ENCODE measurements around the gene ASCC3.

The ASCC3 gene

GRCh38 chr6:100467129-100468015, 413.8 kb downstream of the ASCC3 start:
- FAIRE-seq, result no peak

DNA sequence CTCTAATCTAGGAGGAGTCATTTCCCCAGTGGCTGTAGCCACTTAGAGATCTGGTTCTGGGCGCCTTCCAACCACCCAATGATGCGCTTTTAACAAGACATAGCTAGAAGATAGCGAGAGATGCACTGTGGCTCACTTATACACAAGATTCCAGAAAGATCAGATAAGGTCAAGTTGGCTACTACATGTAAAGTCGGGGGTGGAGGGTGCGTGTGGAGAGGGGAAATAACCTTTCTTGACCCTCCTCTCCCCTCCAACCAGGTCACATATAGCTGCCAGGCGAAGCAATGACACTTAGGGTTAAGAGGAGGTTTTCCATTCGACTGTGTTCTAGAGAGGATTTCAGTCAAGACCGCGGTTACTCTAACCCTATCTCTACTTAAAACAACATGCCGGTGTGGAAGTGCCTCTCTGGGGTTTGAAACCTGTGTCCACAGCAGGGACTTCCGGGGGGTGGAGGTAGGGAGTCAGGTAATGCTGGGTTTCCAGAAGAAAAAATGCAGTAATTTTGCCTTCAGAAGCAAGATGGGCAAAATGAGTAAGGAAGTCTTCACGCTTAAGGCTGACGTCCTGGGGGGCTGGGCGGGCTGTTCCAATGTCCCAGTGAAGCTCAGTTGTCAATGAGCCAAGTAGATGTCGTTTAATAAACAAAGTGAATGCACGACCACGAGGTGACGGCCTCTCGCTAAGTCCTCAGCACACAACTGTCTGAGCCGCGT, 414.6 kb downstream of the ASCC3 start:
- DNase-seq (ENCODE audit: low spot score) (no peak), FAIRE-seq (no peak)

More at GRCh38 chr6:100467129-100468015, 413.8 kb downstream of the ASCC3 start:
- no peak for DNase-seq (ENCODE audit: low spot score)

- DNase-seq (ENCODE audit: low spot score) (no peak), FAIRE-seq (no peak)
These were observed 415.3 kb downstream of the ASCC3 start for GRCh38 chr6:100465701-100466409.

GRCh38 chr6:100464903-100465700, 416.0 kb downstream of the ASCC3 start, which contains the start of gene SIM1:
TSS of gene SIM1 (minus strand) at chr6:100464921. CDS start at chr6:100463468, 1,453 bp downstream.
- DNase-seq (ENCODE audit: low spot score) (no peak), FAIRE-seq (no peak)

DNA sequence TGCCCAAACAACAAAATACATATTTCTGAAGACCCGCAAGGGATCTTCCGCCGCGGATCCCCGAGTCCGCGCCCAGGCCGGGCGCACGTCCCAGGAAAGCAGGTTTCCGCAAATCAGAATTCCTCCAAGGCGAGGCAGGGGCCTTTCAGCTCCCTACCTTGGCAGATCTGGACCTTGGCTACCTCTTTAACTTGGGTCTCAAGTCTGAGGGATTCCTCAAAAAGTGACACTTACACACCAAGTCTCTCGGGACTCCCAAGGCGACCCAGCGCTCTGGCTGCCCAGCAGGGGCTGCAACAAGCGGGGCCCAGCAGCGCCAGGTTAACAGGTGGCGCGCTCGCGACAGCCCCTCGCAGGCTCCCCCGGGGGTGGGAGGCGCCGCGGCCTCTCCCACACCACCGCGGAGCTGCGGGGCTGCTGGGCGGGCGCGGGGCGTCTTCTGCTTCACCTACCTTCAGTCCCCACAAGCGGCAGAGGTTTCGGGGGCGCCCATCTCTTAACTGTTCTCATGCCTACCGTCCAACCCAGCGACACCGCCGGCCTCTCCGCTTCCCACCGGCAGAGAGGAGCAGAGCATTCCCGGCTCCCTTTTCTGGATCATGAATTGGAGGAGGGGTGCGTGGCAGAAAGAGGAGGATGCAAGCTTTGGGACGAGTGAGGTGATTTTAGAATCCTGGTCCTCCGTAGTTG, 416.8 kb downstream of the ASCC3 start:
- DNase-seq (ENCODE audit: low spot score), result no peak
- FAIRE-seq, result no peak

- no peak for FAIRE-seq
- DNase-seq (ENCODE audit: low spot score), result no peak
These were observed 417.4 kb downstream of the ASCC3 start for GRCh38 chr6:100463630-100464161.

DNA sequence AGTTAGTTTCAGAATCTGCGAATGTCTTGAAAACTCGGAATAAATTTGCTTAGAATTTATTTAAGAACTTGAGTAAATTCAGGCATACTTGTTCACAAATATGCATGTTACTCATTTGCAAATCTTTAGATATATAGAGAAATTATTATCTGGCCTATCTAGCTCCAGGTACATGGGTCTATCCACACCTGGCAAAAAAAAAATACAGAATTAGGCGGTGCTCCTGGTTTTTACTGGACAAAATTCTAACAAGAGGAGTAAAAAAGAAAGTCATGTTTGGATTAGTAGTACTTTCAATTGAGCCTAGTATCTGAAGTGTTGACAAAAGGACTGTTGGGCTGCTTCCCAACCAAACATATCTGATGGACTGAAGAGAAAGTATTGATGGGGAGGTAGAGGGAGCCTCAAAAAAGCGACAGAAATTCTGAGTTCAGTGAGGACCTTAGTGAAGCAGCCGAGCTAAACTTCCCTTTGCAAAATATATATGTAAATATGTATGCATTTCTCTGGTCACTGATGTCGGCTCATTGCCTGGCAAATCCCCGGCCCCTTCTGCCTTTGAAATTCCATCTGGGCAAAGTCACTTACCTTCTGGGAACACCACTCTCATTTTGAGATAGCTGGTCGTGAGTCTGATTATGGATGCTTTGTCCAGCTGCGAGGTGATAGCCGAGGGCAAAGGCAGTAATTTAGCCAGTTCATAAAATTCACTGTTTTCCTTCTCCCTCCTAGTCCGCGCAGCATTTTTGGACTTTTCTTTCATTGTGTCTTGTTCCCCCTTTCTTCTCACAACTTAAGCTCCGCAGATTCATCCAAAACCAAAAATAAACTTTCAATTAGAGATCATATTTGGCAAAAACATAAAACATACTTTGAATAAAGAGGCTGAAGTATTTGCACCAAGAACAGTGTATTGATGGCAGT, 418.2 kb downstream of the ASCC3 start:
- DNase-seq (ENCODE audit: low spot score) (no peak), FAIRE-seq (no peak)

DNA sequence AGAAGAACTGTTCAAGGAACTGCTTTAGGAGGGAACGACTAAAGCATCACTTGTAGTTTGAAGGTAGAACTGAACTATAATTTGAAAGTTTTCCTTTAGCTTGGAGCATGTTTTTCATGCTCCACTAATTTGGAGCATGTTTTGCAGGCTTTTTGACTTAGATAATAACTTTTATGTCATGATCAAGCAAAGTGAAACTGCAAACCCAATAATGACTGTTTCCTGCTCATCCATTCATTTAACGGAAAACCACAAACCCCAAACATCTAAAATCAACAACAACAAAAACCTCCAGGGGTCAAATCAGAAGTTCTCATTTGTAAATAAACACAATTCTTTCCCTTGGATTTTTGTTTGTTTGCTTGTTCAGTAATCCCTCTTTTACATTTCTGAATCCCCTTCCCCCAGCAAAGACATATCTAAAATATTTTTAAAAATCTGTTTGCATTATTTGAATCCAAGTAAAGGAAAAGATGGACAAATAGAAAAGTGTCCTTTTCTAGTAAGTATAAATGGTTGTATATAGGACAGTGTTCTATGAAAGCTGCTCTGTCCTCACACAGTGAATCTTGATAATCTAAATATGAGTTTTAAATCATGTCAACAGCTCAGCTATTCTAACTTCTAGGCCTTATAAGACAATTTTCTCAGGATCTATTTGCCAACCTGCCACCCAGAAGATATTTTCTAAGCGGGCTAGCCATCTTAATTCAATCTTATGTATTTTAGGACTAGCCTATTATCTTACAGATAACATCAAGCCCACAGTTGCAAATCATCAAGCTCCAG, 419.0 kb downstream of the ASCC3 start:
- DNase-seq (ENCODE audit: low spot score), result no peak
- no peak for FAIRE-seq

DNA sequence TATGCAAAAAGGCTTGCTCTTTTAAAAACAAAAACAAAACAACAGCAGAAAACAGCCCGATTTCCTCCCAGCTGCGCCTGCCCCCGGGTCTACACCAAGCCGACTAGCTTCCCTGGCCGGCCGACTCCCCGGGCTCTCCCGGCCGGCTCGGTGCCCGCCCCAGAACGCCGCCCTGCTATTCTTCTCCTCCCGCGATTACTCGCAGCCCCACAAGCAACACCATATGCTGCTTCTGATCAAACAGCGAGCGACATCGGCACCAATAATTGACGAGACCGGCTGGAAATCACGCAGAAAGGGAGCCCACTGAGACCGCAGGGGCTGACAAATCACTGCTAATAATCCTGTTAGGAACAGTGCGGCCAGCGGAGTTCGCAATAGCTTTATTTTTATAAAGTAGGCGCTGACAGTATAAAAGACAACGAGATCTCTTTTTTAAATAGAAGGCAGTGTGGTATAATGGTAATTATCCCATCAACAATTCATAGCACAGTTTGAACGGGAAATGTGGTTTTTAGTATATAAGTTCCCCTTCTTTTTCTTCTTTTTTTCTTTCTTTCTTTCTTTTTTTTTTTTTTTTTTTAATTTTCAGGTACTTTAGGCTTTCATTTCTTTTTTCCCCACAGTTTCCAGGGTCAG, 419.7 kb downstream of the ASCC3 start:
- no peak for FAIRE-seq

DNA sequence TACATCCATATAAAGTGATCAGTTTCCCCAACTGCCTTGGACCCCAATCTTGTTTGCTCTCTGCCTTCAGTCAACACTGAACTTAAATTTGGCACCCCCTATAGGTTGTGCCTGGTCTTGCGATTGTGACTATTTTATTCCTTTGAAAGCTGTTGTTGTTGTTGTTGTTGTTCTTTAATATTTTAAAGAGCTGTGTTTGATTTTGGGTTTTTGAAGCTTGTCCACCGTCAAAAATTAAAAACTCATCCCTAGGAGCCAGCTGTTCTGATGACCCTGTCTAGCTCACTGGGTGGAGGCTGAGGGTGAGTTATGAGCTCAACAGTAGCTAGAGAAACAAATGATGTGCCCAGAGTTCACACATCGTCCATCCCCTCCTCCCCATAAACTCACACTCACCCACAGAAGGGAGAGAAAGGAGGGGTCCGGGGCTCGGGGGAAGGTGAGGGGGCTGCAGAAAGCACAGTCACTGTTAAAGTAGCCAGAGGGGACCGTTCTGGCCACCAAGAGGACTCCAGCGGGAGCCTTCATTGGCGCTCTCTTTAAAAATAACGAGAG, 420.4 kb downstream of the ASCC3 start:
- DNase-seq (ENCODE audit: low spot score) (peak; percentile 18), FAIRE-seq (no peak)

More for the DNA sequence above, 419.7 kb downstream of the ASCC3 start:
- DNase-seq (ENCODE audit: low spot score), result peak; percentile 70

DNA sequence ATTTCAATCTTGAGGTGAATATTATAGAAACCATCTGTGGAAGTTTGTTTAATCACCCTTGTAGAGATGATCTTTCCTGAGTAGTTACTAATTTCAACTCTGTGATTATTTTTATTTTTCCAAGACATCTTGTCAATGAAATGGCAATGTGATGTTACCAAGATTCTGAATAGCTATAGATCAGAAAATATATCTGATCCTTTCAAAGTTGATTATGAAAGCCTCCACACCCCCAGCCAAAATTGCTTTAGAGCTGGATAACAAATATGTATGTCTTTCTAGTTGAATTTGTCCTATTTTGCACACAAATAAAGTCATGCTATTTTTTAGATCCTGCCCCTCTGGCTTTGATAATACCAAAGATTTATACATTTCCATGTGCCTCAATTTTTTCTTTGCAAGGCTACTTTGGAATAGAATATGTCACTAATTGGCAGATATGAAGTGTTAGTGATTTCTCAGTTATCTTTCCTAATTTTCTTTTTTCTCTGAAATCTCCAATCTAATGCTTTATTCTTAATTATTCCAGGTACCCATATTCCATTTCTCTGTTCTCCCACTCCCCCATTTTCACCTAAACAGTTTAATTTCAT, 421.4 kb downstream of the ASCC3 start:
- no peak for FAIRE-seq
- DNase-seq (ENCODE audit: low spot score), result no peak

- no peak for FAIRE-seq
- DNase-seq (ENCODE audit: low spot score), result no peak
These were observed 422.1 kb downstream of the ASCC3 start for GRCh38 chr6:100458841-100459591.
